Smooth muscle cell (in vitro differentiated cells): ENCODE measurements around the gene PLS1. TPM values are rescaled to one million over a fixed set of nuclear protein-coding genes. Genes with fewer than 3 reads are reported as not detected.
A peak's percentile ranks its signal among the peaks of the same experiment; 100 is the strongest.

Experiments
- DNase-seq: peaks from one replicate; lab custom pipeline; 2025; ENCODE audit not compliant: unreplicated experiment; lab: John Stamatoyannopoulos, UW
- H2AFZ ChIP-seq: fragments of 200-600 bp; sonication (generic); 2 replicates; pipeline ENCODE4 v1.6.0; 2016; ENCODE audit warnings: antibody characterized with exemption, low read depth, mild to moderate bottlenecking
- H3F3A ChIP-seq: fragments of 200-600 bp; sonication (generic); 2 replicates; pipeline ENCODE4 v1.6.0; 2017; ENCODE audit warnings: antibody characterized with exemption, low read depth
- H3K27ac ChIP-seq: fragments of 200-600 bp; sonication (generic); 2 replicates; pipeline ENCODE4 v1.5.1; 2016; ENCODE audit warnings: low read depth, mild to moderate bottlenecking
- H3K27me3 ChIP-seq: fragments of 200-600 bp; sonication (generic); 2 replicates; pipeline ENCODE4 v1.6.1; 2016; ENCODE audit warnings: low read depth, mild to moderate bottlenecking
- H3K36me3 ChIP-seq: fragments of 200-600 bp; sonication (generic); 2 replicates; pipeline ENCODE4 v1.5.1; 2016; ENCODE audit warnings: low read depth
- H3K4me1 ChIP-seq: fragments of 200-600 bp; sonication (generic); 2 replicates; pipeline ENCODE4 v1.5.1; 2016; ENCODE audit warnings: low read depth
- H3K4me2 ChIP-seq: fragments of 200-600 bp; sonication (generic); 2 replicates; pipeline ENCODE4 v1.6.0; 2016; ENCODE audit warnings: mild to moderate bottlenecking
- H3K4me3 ChIP-seq: fragments of 200-600 bp; sonication (generic); 2 replicates; pipeline ENCODE4 v1.5.1; 2016; ENCODE audit warnings: mild to moderate bottlenecking
- H3K79me2 ChIP-seq: fragments of 200-600 bp; sonication (generic); 2 replicates; pipeline ENCODE4 v1.6.0; 2016; ENCODE audit warnings: low read depth, mild to moderate bottlenecking
- H3K9ac ChIP-seq: fragments of 200-600 bp; sonication (generic); 2 replicates; pipeline ENCODE4 v1.6.0; 2016; ENCODE audit warnings: low read depth
- H3K9me3 ChIP-seq: fragments of 200-600 bp; sonication (generic); replicated peaks from 2 replicates; pipeline ENCODE4 v1.5.1; 2016; ENCODE audit warnings: low read depth
- H4K20me1 ChIP-seq: fragments of 200-600 bp; sonication (generic); 2 replicates; pipeline ENCODE4 v1.6.0; 2016; ENCODE audit warnings: low read depth
- CTCF ChIP-seq: fragments of 200-600 bp; sonication (generic); IDR thresholded peaks from 2 replicates; pipeline ENCODE4 v1.5.1; 2017; ENCODE audit warnings: borderline replicate concordance, mild to moderate bottlenecking, antibody characterized with exemption; ENCODE audit not compliant: insufficient read depth, poor library complexity, severe bottlenecking
- WGBS: methylation state at CpG from one replicate; pipeline ENCODE4 v1.1.7; 2016; ENCODE audit warnings: low lambda C conversion rate; 5-methylcytosine and 5-hydroxymethylcytosine counted together
- polyA plus RNA-seq: library from polyadenylated mRNA; unstranded; fragments of >200 nt; fragmentation: Nextera tagmentation; extraction: Ambion mirVana; gene quantifications from 2 replicates; pipeline ENCODE4 v1.2.1, GENCODE V29; 2016
- total RNA-seq: library from RNA; depleted of rRNA; stranded (reverse); fragments of >200 nt; gene quantifications from 2 replicates; pipeline ENCODE4 v1.2.3, GENCODE V29; 2014

Gene PLS1
- total and polyA plus RNA-seq, 2 experiments from 2014 or later: 1.9 to 3.1 TPM

DNA sequence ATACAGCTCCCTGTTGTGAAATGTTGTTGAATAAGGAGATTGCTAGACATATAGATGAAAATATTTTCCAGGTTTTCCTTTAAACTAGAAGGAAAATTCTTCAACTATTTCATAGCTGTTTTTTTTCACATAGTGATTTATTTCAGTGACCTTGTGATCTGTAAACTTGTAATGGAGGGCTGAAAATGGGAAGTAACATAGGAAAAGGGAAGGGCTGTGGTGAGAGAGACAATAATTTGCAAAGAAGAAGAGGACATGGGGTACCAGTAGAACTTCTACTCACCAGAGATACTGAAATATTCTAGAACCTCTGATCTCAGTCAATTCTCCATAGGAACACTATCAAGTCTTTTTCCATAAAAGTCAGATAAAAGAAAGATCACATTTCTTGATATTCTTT is 60.4 kb downstream of the PLS1 start:
- Histone ChIP-seq H3K27ac (no peak overlapping the region), H3K4me3 (no peak overlapping the region), H3F3A (peaks cover 7% of the 10 kb centered on the region), H3K9me3 (no peaks in the 10 kb centered on the region), H3K9ac (no peak overlapping the region), H3K79me2 (no peaks in the 10 kb centered on the region), H4K20me1 (no peaks in the 10 kb centered on the region), H3K36me3 (no peaks in the 10 kb centered on the region), H3K4me2 (no peak overlapping the region), H3K27me3 (no peaks in the 10 kb centered on the region), H3K4me1 (no peaks in the 10 kb centered on the region), H2AFZ (no peak overlapping the region)
- no peak for DNase-seq
- TF ChIP-seq CTCF: no peak

DNA sequence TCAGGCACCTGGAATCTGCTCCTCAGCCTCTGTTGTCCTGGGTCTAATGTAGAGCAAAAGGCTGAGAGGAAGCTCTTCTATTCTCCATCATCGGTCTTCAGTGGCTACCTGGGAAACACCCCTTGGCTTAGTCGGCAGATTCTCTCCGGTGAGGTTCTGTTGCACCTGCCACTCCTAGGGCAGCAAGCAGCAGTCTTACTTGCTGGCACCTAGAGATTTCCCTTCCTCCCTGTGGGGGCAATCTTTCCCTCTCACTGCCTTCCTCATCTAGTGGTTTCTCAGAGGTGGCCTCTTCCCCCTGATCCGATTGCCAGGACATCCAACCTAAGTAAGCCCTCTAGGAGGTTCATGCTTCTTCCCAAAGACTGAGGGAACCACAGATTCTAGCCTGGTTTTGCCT is 60.8 kb downstream of the PLS1 start:
- Histone ChIP-seq H3K9me3 (no peaks in the 10 kb centered on the region), H3K27ac (no peak overlapping the region), H3K4me1 (no peaks in the 10 kb centered on the region), H3K27me3 (no peaks in the 10 kb centered on the region), H3K4me3 (no peak overlapping the region), H3F3A (peaks cover 7% of the 10 kb centered on the region), H2AFZ (no peak overlapping the region), H3K36me3 (no peaks in the 10 kb centered on the region), H4K20me1 (no peaks in the 10 kb centered on the region), H3K9ac (no peak overlapping the region), H3K4me2 (no peak overlapping the region), H3K79me2 (no peaks in the 10 kb centered on the region)
- DNase-seq: no peak
- 93% methylated on average over 4 of the region's 4 CpGs for WGBS
- no peak for TF ChIP-seq CTCF

DNA sequence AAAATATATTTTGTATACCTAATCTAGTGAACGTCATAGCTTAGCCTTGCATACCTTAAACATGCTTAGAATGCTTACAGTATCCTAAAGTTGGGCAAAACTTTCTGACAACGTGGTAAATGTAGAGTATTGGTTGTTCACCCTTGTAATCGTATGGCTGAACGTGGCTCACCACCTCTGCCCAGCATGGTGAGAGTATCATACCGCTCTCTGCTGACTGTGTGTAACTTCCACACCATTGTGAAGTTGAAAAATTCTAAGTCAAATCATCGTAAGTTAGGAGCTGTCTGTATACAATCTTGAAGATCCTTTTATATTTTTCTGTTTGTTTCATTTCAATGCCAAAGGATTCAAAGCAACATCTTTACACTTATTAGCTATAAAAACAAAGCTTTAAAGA is 64.2 kb downstream of the PLS1 start:
- 66% methylated on average over 6 of the region's 6 CpGs for WGBS
- no peaks in the 10 kb centered on the region for H3K4me1 ChIP-seq
- no peak for DNase-seq
- H3K27ac ChIP-seq: no peak overlapping the region
- H3K79me2 ChIP-seq: no peaks in the 10 kb centered on the region
- H3K4me2 ChIP-seq: peak overlapping the region; percentile 58
- H3F3A ChIP-seq: peaks cover 7% of the 10 kb centered on the region
- no peak for TF ChIP-seq CTCF
- no peaks in the 10 kb centered on the region for H3K27me3 ChIP-seq
- H2AFZ ChIP-seq: no peak overlapping the region
- H3K9ac ChIP-seq: no peak overlapping the region
- H3K9me3 ChIP-seq: no peaks in the 10 kb centered on the region
- H3K36me3 ChIP-seq: no peaks in the 10 kb centered on the region
- H3K4me3 ChIP-seq: no peak overlapping the region
- H4K20me1 ChIP-seq: no peaks in the 10 kb centered on the region

DNA sequence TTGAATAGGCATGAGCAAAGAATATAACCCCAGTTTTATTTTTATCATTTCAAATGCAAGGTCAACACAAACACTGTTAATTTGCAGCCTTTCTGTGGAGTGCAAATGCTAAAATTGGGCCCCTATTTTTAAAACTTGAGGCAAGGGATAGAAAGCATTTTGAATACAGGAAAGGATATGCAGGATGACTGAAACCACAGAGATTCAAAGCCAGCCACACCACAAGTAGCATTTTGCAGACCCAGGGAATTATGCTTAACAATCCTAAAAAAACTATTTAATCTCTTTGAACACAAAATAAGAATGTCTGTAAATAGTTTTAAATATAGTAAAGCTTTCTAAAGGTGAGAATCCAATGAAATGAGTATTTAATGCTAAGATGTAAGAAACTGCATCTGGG is 64.7 kb downstream of the PLS1 start:
- no peaks in the 10 kb centered on the region for H3K4me1 ChIP-seq
- no peak overlapping the region for H3K9ac ChIP-seq
- H3K9me3 ChIP-seq: no peaks in the 10 kb centered on the region
- H3K36me3 ChIP-seq: no peaks in the 10 kb centered on the region
- no peaks in the 10 kb centered on the region for H3K27me3 ChIP-seq
- DNase-seq: no peak
- H3K4me3 ChIP-seq: no peak overlapping the region
- H3K79me2 ChIP-seq: no peaks in the 10 kb centered on the region
- H3K27ac ChIP-seq: no peak overlapping the region
- H2AFZ ChIP-seq: no peak overlapping the region
- TF ChIP-seq CTCF: no peak
- no peaks in the 10 kb centered on the region for H4K20me1 ChIP-seq
- peaks cover 7% of the 10 kb centered on the region for H3F3A ChIP-seq
- peak overlapping the region; percentile 58 for H3K4me2 ChIP-seq
